ENCODE results near the gene NAA40.

The NAA40 gene

GRCh38 chr11:63913866-63914830, 24.7 kb upstream of the NAA40 start:
- FAIRE-seq, result no peak

- FAIRE-seq, result no peak
Observed at GRCh38 chr11:63914896-63915691, 23.7 kb upstream of the NAA40 start.

GRCh38 chr11:63915961-63916836, 22.6 kb upstream of the NAA40 start:
- FAIRE-seq, result no peak

GRCh38 chr11:63916837-63917691, 21.7 kb upstream of the NAA40 start, which contains the start of gene RCOR2:
Gene RCOR2 (minus strand): TSS chr11:63917164. CDS start chr11:63916456, 708 bp downstream.
- FAIRE-seq, result no peak

- FAIRE-seq, result no peak
Observed at GRCh38 chr11:63917692-63918506, 20.9 kb upstream of the NAA40 start.

GRCh38 chr11:63918507-63919191, 20.2 kb upstream of the NAA40 start:
- no peak for FAIRE-seq

GRCh38 chr11:63919267-63920125, 19.3 kb upstream of the NAA40 start:
- FAIRE-seq, result no peak

- no peak for FAIRE-seq
Observed at GRCh38 chr11:63920126-63920938, 18.5 kb upstream of the NAA40 start.

- FAIRE-seq, result no peak
Observed at GRCh38 chr11:63920939-63921417, 17.8 kb upstream of the NAA40 start.

GRCh38 chr11:63922673-63923192, 16.1 kb upstream of the NAA40 start:
- no peak for FAIRE-seq

- no peak for FAIRE-seq
Observed at GRCh38 chr11:63923319-63923718, 15.5 kb upstream of the NAA40 start.

GRCh38 chr11:63929616-63930015, 9.2 kb upstream of the NAA40 start:
- FAIRE-seq, result no peak

- no peak for FAIRE-seq
Observed at GRCh38 chr11:63931045-63931444, 7.8 kb upstream of the NAA40 start.

- no peak for FAIRE-seq
Observed at GRCh38 chr11:63931876-63932275, 6.9 kb upstream of the NAA40 start.

- no peak for FAIRE-seq
Observed at GRCh38 chr11:63933459-63933858, 5.3 kb upstream of the NAA40 start.

- FAIRE-seq, result no peak
Observed at GRCh38 chr11:63937713-63938478, 906 bp upstream of the NAA40 start.

GRCh38 chr11:63939397-63939891, 642 bp downstream of the NAA40 start:
- no peak for FAIRE-seq
